Islet of Langerhans (tissue), 1 donor: Measurements from ENCODE around the gene SPATA2L.

Experiments used
- FAIRE-seq: peaks from one replicate; lab custom pipeline; 2011; peaks lifted over from hg19 to GRCh38; lab: Jason Lieb, UNC

SPATA2L gene

DNA sequence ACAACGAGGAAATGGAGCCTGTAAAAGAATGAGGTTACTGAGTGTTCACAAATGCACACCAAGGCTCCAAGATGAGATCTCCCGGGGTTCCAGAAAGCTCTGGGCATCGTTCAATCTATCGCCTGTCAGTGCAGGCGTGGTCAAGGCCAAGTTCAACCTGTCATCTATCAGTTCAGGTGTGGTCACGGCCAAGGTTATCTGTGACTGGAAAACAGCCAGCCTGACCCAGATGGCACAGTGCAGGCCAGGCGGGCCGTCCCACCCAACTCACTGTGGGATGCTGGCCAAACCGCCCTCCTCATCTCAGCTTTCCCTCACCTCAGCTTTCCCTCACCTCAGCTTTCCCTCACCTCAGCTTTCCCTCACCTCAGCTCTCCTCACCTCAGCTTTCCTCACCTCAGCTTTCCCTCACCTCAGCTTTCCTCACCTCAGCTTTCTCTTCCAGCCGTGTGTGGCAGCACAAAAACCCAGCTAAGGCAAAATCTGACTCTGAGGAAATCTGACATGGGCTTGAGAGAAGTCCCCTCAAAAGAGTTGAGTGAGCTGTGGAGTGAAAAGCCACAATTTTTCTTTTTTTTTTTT, 46.4 kb downstream of the SPATA2L start:
- no peak for FAIRE-seq

DNA sequence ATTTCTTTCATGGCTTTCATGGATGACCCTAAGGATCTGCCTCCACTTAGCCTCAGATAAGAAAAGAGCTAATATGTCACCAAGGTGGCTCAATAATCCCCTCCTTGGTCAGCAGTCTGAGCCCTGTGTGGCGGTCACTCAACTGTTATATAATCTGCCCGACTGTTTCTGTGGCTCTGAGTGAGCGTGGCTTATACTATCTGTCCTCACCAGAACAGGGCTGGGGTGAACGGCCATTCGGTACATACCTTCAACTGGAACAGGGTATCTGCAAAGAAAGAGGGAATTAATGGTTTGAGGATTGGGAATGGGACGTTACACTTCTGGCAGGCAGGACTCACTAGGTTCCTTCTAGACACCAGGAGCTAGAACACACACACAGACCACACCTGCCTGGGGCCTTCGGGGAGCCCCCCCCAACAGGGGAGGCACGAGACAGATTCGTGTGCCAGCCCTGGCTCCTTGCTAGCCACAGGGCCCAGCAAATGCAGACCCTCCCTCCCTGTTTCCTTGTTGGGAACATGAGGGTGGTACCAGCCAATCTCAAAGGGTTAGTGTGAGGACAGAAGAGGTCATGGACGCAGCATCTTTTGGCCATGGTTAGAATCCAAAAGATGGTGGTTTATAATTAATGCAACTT, 47.7 kb downstream of the SPATA2L start:
- no peak for FAIRE-seq

DNA sequence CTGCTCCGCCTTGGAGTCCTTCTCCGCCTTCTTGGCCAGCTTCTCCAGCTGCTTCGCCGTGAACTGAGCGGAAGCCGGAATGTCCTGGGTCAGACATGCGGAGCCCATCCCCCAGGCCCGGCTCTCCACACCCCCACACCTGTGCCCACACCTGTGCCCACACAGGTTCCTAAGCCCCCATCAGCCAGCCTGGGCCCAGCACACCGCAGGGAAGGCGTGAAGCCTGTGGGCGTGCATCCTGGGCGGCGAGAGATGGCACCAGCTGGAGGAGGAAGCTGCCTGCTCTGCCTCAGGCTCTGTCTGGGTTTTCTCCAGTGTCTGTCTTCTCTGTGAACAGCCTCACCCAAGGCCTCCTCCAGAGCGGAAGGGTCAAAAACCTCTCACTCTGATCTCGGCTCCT, 49.9 kb downstream of the SPATA2L start:
- no peak for FAIRE-seq

DNA sequence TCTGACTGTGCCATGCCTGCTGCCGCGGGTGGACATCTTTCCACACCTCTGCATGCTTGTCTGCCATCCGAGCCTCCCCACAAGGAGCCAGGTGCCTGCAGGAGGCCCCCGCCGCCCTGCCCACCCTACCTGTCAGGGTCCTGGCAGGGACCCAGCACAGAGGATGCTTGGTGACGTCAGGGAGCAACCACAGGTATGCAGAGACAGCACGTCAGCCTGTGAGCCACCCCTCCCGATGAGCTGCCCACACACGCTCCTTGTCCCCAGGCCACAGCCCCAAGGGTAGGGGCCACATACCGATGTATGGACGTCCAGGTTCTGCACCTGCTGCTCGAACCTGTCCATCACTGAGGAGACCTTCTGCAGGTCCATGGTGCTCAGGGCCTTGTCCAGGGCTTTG, 54.6 kb downstream of the SPATA2L start:
- FAIRE-seq: no peak
